ENCODE measurements around the gene NECTIN1.

The NECTIN1 gene

GRCh38 chr11:119689302-119689701, 39.7 kb downstream of the NECTIN1 start:
- no peak for DNase-seq (ENCODE audit: low read depth)
- TF ChIP-seq CTCF (IDR thresholded peaks at IDR 0.05; ENCODE audit: insufficient read depth, low read depth, low read length, missing control alignments): no peak
- H3K4me3 ChIP-seq (ENCODE audit: low read depth, low read length): no peak overlapping the region

GRCh38 chr11:119688356-119688755, 40.6 kb downstream of the NECTIN1 start:
- no peak overlapping the region for H3K4me3 ChIP-seq (ENCODE audit: low read depth, low read length)
- no peak for TF ChIP-seq CTCF (IDR thresholded peaks at IDR 0.05; ENCODE audit: insufficient read depth, low read depth, low read length, missing control alignments)
- DNase-seq (ENCODE audit: low read depth): no peak

GRCh38 chr11:119687373-119688046, 41.5 kb downstream of the NECTIN1 start:
- DNase-seq (ENCODE audit: low read depth): no peak
- no peak for TF ChIP-seq CTCF (IDR thresholded peaks at IDR 0.05; ENCODE audit: insufficient read depth, low read depth, low read length, missing control alignments)
- no peak overlapping the region for H3K4me3 ChIP-seq (ENCODE audit: low read depth, low read length)

- DNase-seq (ENCODE audit: low read depth): no peak
- no peak overlapping the region for H3K4me3 ChIP-seq (ENCODE audit: low read depth, low read length)
- TF ChIP-seq CTCF (IDR thresholded peaks at IDR 0.05; ENCODE audit: insufficient read depth, low read depth, low read length, missing control alignments): no peak
Measured at GRCh38 chr11:119686177-119686882, 42.7 kb downstream of the NECTIN1 start.

- H3K4me3 ChIP-seq (ENCODE audit: low read depth, low read length): no peak overlapping the region
- TF ChIP-seq CTCF (IDR thresholded peaks at IDR 0.05; ENCODE audit: insufficient read depth, low read depth, low read length, missing control alignments): no peak
- no peak for DNase-seq (ENCODE audit: low read depth)
Measured at GRCh38 chr11:119685111-119685746, 43.8 kb downstream of the NECTIN1 start.

- no peak overlapping the region for H3K4me3 ChIP-seq (ENCODE audit: low read depth, low read length)
- TF ChIP-seq CTCF (IDR thresholded peaks at IDR 0.05; ENCODE audit: insufficient read depth, low read depth, low read length, missing control alignments): no peak
- DNase-seq (ENCODE audit: low read depth): peak; percentile 32
Measured at GRCh38 chr11:119684361-119685110, 44.5 kb downstream of the NECTIN1 start.

Data from GM12865 (cell line).